ENCODE results near the gene TMEM255B.
"Not testable (repeated sequence)": the region's sequence is repeated elsewhere in the genome, so short reads cannot be mapped to it uniquely, and the experiment has no call there.

Gene TMEM255B

DNA sequence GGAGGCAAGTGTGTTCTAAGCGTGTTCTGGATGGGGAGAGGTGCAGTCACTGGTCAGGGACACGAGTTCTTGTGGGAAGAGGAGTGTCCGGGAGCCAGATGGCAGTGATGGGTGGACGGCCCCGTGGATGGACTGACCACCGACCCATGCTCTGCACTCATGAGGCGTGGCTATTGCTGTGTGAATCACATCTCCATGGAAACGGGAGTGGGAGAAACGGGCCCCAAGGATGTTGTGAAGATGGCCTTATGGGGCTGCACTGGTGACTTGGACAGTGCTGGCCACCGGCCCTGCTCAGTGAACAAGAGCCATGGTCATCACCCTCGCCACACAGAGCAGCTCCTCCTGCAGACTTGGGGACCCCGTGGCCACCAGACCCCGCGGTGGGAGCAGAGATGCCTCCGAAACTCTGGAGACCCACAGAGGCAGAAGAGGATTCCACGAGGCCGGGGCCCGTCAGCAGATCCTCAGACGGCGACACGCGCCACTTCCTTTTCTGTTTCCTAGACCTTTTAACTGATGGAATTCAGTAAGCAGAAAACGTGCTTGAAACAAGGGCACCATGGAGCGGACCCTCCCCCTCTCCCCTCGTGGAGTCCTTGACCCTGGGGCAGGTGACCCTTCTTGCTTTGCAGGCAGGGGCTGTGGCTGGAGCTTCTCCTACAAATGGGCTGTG is 57.4 kb downstream of the TMEM255B start:
- DNase-seq (ENCODE audit: low read depth, low spot score), result no peak

DNA sequence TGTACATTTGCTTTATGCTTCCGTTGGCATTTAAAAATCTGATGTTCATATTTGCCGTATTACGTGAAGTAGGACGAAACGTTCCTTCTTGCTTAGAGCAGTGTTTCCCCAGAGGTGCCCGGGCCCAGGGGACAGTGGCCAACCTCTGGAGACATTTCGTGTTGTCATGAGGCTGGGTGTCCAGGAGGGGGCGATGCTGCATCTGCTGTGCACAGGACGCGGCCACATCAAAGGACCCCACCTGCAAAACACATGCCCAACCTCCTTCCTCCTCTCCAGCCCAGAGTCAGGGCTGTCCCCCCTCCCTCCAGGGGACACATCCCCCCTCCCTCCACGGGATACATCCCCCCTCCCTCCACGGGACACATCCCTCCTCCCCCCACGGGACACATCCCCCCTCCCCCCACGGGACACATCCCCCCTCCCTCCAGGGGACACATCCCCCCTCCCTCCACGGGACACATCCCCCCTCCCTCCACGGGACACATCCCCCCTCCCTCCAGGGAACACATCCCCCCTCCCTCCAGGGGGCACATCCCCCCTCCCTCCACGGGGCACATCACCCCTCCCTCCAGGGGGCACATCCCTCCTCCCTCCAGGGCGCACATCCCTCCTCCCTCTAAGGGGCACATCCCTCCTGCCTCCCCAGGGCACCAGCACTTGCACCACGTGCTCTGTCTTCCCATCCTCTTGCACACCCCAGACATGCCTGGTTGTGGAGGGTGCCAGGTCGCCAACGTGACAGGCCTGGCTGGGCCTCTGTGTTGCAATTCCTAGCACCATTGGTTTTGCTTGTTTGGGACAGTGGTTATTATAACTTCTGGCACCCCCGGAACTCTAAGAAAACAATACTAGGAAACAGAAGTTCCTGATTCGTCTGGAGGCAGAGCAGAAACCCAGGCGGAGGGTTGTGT is 58.2 kb downstream of the TMEM255B start:
- peak; percentile 33 for DNase-seq (ENCODE audit: low read depth, low spot score)

DNA sequence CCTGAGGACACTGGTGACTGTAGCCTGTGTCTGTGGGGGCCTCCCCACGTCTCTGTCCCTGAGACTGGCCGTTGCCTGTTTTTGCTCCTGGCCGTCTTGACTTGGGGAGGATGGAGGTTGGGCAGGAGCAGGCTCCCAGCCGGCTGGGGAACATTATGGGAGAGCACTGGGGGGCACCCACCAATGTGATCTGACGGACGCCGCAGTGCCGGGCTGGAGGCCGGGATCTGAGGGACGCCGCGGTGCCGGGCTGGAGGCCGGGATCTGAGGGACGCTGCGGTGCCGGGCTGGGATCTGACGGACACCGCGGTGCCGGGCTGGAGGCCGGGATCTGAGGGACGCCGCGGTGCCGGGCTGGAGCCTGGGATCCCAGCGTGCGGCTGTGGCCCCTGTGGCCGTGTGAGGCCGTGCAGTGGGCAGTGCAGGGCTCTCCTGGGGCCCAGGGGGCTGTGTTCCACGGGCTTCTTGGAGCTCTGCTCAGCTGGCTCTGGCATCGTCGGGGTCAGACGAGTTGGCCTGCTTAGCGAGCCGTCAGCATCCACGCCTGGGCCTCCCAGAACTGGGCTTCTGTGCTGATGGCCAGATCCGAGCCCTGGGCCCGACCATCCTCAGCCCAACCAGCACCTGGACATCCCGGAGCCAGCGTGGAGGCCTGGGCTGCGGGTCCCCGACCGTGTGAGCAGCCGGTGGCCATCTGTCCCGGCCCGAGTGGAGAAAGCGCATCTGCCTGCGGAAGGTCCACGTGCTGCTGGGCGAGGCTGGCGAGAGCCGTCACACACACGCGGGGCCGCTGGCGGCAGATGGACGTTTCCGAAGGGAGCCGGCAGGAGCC is 59.0 kb downstream of the TMEM255B start:
- DNase-seq (ENCODE audit: low read depth, low spot score), result no peak

DNA sequence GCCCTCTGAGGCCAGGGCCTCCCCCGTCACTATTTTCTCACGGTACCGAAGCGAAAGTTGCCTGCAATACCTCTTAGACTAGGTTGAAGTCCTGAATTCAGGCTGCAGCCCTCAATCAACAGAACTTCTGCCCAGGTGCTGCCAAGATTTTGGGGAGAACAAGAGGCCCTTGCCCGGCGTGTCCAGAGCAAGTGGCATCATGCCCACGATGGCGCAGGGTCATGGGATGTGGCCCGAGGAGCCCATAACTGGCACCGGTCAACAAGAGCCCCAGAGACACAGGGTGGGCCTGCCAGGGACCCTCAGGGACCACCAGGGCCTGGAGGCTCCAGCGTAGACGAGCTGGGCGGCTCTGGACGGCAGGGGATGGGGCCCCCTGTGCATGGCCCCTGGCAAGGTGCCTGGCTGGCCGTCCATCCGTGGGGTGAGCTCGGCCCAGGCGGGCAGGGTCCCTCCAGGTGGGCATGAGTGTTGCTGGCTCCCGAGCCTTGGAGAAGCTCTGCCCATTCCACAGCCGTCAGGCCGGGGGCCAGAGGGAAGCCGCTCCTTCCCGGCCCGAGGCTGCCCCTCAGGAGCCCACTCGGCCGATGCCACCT is 59.8 kb downstream of the TMEM255B start:
- no peak for DNase-seq (ENCODE audit: low read depth, low spot score)

DNA sequence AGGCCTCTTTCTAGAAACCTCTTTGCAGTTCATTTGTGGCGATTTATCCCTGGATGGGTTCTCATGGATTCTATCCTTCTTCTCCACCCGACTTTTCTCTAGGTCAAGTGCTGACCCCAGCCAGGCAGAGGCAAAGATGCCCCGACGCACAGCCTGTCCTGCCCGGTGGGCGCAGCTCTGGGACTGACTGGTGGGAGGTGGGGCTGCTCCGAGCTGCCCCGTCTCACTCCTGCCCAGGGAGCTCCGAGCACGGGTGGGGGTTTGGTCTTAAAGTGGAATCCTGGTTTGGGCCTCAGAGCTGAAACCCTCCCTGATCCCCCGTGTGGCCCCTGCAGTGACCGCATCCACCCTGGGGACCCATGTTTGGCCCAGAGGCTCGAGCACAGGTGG is 60.3 kb downstream of the TMEM255B start:
- DNase-seq (ENCODE audit: low read depth, low spot score), result no peak

DNA sequence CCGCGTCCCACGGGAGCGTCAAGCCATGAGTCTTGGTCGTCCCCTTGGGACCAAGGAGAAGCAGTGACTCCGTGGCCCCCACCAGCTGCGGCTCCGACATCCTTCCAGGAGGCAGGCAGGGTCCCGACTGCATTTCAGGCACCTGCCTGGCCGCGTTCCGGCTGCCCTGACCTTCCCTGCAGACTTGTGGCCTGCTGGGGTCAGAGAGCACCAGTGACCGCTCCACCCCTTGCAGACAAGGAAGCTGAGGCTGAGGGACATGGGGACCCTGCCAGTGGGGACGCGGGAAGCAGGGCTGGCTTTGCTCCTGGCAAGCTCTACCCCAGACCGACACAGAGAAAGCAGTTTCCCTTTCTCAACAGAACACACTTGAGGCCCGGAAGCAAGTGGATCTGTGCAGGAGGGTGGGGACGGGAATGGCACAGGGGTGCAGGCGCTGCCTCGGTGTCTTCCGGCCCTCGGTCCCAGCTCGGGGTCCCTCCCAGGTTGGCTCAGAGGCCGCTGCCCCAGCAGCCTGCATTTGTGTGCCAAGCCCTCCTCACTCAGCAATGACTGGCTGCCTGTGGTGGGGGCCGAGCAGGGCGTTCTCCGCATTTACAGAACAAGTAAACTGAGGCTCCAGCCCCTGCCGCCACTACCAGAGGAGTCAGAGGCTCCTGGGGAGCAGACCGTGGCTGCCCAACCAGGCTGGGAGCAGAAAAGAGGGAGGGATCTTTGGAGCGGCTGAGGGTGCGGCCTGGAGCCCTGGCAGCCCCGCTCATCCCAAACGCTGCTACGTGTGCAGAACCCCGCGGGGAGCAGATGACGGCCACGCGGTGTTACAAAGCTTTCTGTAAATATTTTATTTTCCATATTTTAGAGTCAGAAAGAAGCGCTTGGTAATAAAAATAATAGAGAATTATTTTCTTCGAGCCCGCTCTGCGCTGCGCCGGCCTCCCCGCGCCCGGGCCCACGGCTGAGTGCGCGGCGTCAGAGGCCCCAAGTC is 61.0 kb downstream of the TMEM255B start:
- no peak for DNase-seq (ENCODE audit: low read depth, low spot score)

DNA sequence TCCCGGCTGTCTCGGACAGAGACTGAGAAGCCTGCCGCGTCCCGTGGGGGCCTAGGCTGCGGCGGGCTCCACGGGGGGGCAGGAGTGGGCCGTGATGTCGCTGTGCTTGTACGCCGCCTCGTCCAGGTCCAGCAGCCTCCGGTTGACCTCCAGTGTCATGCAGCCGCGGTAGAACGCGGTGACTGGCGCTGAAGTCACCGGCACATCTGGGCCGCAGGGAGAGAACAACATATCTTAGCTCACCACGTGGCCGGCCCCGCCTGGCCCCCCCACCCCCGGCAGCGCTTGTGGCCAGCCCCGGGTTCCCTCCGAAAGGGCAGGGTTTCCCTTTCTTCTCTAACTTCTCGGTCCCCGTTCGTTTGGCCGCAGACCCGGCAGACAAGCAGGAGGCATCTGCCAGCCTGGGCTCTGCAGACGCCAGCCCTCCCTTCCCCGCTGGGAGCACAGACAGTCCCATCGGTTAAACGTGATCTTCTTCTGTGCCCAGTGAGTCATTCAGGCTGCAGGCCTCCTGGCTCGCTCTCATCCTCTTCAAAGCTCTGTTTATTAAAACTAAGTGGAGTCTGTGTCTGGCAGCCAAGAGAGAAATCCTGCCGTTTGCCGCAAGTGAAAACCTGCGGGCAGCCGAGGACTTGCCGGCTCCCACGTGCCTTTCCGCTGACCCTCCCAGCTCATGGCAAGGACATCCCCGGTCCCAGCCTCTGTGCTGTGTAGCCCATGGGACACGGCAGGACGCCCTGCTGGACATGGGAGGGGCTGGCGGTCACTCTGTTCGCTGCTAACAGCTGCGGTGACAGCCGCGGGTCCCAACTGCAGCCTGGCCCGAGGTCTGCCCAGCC is 62.0 kb downstream of the TMEM255B start:
- DNase-seq (ENCODE audit: low read depth, low spot score), result peak; percentile 96

DNA sequence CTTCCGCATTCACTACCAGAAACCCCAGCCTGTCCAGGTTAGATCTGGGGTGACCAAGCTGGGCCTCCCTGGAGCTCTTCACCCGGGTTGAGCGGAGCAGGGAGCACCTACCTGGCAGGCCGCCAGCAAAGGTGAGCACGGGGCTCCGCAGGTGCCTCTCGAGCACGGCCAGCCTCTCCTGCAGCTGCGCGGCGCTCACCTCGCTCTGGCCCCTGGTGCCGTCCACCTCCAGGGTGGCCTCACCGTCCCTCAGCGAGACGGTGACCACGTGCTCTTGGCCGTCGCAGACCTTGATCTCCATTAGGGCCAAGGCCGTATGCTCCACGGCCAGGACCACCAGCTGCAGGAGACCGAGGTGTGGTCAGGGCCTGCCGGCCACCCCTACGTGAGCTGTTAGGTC is 62.8 kb downstream of the TMEM255B start:
- DNase-seq (ENCODE audit: low read depth, low spot score), result no peak

DNA sequence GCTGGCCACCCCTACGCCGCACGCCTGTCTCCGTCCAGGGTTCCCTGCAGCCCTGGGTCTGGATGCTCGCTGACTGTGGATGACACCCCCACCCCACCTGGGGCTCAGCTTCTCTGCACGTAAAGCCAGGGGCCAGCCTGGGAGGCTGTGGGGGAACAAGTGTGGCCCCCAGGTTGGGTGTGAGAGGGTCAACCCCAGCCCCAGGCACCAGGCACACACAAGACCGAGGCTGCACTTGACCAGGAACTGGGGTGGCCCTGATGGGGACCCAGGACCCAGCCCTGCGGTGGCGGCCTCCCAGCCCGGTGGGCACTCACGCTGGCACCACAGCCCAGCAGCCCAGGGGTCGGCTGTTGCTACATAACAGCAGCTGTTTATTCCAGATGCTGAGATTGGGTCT is 63.2 kb downstream of the TMEM255B start:
- DNase-seq (ENCODE audit: low read depth, low spot score), result no peak

DNA sequence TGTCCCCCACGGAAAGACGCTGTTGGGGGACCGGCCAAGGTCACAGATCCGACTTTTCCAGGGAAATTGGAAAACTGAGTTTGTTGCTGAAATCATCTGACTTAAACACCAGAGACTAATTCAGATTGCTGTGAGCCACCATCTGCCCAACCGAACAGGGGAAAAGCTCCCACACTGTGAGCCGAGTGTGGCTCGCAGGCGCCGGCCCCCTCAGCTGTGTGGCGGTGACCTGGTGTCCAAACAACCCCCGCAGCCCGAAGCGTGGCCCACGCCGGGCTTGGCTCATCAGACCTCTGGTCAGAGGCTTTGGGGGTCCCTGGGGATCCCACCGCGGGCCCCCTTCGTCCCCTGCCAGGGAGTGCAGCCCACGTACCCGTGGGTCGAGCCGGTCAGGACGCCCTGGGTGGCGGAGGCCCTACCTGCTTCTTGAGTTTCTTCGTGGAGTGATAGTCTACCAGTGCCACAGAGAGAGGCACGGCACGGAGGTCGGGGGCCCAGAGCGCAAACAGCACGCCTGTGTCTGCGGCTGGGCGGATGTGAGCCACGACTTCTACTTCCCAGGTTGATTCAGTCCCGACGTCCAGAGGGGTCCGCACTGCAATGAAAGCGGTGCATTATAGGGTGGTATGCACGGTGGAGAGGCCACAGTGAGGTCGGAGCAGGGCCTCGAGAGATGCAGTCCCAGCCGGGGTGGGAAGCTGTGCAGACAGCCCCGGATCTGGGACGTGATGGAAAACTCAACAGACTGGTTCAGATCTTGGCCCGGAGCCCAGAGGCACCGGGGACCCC is 64.1 kb downstream of the TMEM255B start:
- DNase-seq (ENCODE audit: low read depth, low spot score), result no peak

DNA sequence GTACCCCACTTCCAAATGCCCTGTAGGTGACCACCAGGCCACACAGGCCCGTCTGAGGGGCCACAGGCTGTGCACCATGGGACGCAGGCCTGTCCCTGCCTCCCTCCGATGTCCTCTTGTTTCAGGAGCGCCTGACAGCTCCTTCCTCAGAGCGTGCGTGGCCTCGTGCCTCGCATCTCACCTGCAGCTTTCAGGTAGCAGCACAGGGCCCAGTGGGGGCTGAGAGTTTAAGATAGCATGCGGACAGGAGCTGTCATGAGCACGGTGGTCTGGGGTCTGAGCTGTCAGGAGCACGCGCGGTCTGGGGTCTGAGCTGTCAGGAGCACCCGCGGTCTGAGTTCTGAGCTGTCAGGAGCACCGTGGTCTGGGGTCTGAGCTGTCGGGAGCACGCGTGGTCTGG is 64.7 kb downstream of the TMEM255B start:
- DNase-seq (ENCODE audit: low read depth, low spot score), result no peak

DNA sequence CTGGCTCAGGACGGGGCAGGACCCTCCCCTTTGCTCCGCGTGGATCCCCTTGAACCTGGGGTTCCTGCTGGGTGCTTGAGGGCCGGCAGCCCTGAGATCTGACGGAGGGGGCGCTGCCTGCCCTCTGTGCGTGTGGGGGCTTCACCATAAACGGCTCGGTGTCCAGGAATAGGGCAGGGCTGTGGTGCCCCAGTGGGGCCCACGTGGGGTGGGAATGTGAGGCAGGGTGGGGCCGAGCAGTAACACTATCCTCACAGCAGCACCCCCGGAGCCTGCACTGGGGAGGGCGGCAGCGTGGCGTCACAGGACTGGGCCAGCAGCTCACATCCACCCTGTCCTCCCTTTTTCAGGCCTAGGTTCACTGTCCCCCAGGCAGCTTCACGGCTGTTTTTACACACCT is 66.8 kb downstream of the TMEM255B start:
- DNase-seq (ENCODE audit: low read depth, low spot score), result no peak

DNA sequence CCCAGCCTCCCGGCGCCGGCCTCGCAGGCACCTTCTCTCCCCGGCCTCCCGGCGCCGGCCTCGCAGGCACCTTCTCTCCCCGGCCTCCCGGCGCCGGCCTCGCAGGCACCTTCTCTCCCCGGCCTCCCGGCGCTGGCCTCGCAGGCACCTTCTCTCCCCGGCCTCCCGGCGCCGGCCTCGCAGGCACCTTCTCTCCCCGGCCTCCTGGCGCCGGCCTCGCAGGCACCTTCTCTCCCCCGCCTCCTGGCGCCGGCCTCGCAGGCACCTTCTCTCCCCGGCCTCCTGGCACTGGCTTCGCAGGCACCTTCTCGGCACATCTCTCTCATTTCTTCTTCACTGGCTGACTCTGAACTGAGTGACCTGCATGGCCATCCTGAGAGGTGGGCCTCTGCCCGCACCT is 67.4 kb downstream of the TMEM255B start:
- DNase-seq (ENCODE audit: low read depth, low spot score), result not testable (repeated sequence)

DNA sequence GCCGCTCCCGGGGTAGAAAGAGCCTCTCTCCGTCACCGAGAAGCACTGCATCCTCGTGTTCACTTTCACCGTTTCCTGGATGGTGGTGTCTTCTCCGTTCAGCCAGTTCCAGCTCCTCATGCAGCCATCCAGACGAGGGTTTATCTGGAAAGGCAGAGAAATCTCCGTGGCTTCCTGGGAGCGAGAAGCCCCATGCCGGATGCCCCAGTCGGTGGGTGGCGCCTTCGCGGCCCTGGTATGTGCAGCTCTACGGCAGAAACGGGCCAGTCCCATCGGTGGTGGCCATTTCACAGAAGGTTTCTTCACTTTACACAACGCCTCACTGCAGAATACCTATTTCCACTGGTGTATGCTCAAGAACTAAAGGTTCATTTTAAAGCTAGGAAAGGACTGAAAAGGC is 68.0 kb downstream of the TMEM255B start:
- no peak for DNase-seq (ENCODE audit: low read depth, low spot score)

DNA sequence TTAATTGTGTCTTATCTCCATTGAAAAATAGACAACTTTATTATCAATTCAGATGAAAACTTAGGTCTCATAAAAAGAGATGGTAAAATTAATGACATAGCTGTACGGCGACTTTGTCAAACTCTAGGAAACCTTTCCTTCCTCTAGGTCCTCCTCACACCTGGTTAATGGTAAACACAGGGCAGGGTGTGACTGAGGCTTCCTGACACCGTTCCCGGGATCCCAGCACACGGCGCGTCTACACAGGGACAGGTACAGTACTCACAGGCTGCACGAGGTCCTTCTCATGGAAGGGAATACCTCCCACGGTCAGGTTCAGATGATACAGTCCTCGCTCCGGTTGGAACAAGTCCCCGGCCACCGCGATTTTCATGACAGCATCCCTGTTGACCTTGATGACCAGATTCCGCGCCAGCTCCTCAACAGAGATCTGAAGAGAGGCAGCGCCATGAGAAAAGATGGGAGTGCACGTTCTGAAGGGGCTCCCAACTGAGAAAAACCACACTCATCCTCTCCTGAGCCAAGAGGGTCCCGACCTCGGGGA is 69.3 kb downstream of the TMEM255B start:
- DNase-seq (ENCODE audit: low read depth, low spot score), result no peak

DNA sequence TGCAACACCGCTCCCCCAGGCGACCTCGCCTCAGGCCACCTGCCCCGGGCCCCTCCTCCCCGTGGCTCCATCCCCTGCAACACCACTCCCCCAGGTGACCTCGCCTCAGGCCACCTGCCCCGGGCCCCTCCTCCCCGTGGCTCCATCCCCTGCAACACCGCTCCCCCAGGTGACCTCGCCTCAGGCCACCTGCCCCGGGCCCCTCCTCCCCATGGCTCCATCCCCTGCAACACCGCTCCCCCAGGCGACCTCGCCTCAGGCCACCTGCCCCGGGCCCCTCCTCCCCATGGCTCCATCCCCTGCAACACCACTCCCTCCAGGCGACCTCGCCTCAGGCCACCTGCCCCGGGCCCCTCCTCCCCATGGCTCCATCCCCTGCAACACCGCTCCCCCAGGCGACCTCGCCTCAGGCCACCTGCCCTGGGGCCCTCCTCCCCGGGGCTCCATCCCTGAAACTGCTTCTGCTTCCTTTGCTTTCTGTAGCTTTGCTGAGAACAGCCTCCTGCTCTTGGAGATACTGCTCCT is 71.5 kb downstream of the TMEM255B start:
- not testable (repeated sequence) for DNase-seq (ENCODE audit: low read depth, low spot score)

DNA sequence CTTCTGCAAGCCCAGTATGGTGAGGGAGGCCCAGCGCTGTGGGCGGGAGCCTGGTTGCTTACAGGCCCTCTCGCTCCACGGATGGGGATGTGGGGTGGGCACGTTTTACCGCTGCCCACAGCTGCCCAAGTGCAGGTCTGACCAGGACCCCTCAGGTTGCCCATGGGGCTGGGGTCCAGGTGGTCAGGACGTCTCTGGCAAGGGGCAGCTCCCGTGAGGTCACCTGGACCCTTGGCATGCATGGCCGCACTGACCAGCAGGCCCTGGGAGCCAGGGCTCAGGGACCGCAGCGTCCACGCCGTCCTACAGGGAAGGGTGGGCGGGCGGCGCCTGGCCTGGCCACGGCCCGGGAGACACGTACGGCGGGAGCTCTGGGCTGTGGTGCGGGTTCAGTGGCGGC is 72.0 kb downstream of the TMEM255B start:
- DNase-seq (ENCODE audit: low read depth, low spot score), result no peak

DNA sequence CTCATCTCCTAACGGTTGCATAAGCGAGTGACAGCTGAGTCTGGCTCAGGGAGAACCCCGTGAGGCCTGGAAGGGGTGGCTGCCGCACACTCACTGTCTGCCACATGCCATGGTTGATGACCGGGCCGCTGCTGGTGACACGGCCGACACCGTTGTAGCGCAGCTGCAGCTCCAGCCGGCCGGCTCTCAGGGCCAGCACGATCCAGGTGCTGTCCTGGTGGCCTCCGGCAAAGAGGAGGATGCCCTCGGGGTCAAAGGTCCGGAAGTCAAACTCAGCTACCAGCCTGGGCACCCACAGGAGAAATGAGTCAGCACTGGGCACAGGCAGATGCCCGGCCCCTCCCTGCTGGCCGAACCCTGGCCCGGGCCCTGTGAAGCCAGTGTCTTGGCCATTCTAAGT is 73.2 kb downstream of the TMEM255B start:
- no peak for DNase-seq (ENCODE audit: low read depth, low spot score)
